HG02678 (cell line): ENCODE data around the gene PPM1E.
"Not testable (repeated sequence)": the region's sequence is repeated elsewhere in the genome, so short reads cannot be mapped to it uniquely, and the experiment has no call there.

Experiments
- ATAC-seq: cut with Tn5 transposase; IDR thresholded peaks from one replicate; pipeline ENCODE4 v1.9.1; 2021; ENCODE audit warnings: mild to moderate bottlenecking, moderate library complexity; ENCODE audit not compliant: unreplicated experiment

The PPM1E gene

DNA sequence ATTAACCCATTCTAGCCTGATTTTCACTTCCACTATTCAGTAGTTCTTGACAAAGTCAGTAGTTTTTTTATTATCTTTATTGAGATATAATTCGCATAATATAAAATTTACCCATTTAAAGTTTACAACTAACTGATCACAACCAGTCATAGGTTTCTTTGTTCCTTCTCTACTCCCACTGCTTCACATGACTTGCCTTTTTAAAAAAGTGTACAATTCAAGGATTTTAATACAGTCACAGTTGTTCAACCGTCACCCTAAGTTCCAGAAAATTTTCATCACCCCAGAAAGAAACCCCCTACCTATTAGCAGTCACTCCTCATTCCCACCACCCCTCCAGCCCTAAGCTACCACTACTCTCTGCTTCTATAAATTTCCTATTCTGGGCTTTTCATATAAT lies 188.5 kb downstream of the PPM1E start:
- ATAC-seq: no peak

DNA sequence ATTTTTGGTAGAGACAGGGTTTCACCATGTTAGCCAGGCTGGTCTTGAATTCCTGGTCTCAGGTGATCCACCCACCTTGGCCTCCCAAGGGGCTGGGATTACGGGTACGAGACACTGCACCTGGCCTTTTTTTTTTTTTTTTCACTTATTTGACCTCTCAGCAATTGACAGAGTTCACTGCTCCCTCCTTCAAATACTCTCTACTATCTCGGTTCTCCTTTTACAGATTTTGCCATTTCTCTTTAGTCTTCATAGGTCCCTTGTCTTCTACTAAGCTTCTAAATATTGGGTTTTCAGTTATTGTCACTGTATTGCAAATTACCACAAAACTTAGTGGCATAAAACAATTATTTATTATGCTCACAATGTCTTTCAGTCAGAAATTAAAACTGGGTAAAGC lies 191.8 kb downstream of the PPM1E start:
- ATAC-seq: no peak

DNA sequence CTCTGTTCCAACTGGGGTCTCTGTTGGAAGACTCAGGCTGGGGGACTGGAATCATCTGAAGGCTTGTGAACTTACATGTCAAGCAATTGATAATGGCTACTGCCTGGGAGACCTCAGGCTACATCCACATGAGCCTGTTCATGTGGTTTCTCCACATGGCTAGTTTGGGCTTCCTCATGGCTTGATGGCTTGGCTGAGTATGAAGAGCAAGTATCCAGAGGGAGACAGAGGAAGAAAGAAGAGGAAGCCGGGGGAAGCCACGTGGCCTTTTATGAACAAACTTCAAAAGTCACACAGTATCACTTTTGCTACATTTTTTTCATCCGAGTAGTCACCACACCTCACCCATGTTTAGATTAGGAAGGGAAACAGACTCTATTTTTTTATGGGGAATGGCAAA lies 192.2 kb downstream of the PPM1E start:
- ATAC-seq: no peak

DNA sequence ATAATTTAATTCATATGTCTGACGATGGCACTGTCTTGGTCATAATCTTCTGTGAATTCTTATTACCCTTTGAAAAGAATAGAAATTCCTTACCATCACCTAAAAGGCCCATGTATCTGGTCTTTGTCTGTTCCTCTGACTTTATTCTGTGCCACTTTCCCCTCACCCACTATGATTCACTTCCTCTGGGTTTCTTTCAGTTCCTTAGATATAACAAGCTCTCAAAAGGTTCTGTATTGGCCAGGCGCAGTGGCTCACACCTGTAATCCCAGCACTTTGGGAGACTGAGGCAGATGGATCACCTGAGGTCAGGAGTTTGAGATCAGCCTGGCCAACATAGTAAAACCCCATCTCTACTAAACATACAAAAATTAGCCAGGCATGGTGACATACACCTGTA lies 198.7 kb downstream of the PPM1E start:
- not testable (repeated sequence) for ATAC-seq

GRCh38 chr17:58956997-58957724 lies 201.5 kb downstream of the PPM1E start:
- ATAC-seq: no peak

GRCh38 chr17:58957725-58958073 lies 202.0 kb downstream of the PPM1E start:
- ATAC-seq: not testable (repeated sequence)

DNA sequence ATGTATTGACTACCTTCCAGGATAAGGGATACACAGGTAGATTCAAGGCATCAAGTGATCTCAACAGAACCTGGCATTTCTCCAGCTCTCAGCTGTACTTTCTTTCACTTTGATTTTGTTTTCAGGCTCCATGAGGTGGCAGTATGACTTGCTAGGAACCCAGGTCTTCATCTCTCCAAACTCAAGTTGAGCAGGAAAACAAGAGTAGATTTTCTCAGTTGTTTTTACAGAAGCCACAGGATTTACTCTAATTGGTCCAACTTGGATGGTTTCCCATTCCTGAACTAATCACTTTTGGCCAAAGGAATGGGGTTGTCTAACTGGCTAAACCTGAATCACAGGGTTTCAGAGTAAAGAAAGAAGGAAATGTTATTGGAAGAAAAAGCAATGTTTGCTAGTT lies 204.4 kb downstream of the PPM1E start:
- ATAC-seq: no peak

DNA sequence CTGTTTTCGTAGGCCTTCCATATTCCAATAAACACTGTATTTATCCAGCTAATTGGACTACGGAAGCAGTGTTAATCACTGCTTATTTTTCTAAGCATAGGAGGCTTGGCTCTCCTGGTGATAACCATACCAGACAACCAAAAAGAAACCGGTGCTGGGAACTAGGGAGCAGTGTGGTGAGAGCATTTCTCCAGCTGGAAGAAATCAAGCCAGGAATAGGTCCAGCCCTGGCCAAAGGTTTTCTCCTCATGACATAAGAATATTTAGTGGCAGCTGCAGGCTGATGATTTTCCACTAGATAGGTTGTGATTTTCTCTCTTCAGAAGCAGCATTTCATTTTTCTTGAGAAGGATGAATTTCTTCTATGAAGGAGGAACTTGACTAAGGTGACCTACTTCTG lies 209.6 kb downstream of the PPM1E start:
- no peak for ATAC-seq

GRCh38 chr17:58966208-58966607 lies 210.6 kb downstream of the PPM1E start:
- ATAC-seq: no peak

DNA sequence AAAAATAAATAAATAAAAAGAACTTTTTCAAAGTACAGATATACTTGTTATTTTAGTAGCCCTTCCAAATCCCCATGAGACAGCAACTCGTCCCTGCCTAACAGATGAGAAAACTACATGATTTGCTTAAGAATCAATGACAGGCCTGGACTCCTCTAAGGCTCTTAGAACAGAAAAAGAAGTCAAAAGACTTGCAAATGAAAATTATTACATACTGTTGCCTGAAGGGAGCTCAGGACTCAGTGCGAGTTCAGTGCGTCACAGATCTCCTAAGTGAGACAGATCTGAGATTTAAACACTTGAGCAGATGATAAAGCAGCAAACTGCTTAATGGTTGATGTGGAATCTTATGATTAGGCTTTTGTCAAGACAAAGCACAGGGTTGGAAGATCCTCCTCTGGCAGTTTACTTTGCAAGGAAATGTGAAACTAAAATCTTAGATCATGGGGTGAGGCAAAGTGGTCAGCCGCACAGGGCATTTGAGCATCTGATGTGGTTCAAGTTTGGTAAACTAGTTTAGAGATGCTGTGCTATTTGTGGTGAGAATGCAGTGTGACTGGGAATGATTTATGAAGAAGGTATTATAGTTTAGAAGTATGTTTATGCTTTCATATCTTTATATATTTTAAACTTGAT lies 212.9 kb downstream of the PPM1E start:
- ATAC-seq: no peak

GRCh38 chr17:58969156-58969555 lies 213.5 kb downstream of the PPM1E start:
- ATAC-seq: no peak

DNA sequence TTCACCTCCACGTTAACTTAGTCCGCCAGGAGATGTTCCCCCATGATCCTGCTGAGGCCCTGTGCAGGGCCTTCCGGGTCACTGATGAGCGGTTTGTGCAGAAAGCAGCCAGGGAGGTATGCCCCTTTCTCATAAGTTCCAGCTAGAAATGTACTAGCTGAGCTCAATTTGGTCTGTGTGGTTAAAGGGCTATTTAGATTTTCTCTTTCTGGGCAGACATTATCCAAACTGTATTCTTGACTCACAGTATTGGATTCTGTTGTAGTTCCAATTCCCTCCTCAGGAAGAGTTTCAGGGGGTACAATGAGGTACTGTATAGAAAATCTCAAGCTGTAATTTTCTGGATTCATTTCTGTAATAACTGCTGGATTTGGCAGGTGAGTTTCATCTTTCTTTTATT lies 214.0 kb downstream of the PPM1E start:
- no peak for ATAC-seq

- ATAC-seq: no peak
Measured at GRCh38 chr17:58970609-58971450, 215.2 kb downstream of the PPM1E start.

DNA sequence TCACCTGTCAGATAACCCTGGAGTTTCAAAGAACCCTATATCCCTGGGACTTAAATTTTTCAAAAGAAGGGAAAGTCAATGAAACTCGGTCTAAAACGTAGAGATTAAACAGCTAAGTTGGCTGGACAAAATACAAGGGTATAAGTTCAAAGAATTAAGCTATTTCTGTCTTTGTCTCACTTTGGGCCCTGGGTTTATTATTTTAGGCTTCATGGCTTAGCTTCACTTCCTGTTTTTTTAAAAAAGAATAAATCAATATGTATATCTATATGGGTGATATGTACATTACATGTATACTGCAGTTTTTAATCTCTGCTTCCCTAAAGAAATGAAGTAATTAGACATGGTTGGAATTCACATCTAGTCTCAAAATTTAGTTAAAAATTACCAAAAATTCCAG lies 218.7 kb downstream of the PPM1E start:
- ATAC-seq: no peak

- no peak for ATAC-seq
Measured at GRCh38 chr17:58976541-58976940, 220.9 kb downstream of the PPM1E start.

DNA sequence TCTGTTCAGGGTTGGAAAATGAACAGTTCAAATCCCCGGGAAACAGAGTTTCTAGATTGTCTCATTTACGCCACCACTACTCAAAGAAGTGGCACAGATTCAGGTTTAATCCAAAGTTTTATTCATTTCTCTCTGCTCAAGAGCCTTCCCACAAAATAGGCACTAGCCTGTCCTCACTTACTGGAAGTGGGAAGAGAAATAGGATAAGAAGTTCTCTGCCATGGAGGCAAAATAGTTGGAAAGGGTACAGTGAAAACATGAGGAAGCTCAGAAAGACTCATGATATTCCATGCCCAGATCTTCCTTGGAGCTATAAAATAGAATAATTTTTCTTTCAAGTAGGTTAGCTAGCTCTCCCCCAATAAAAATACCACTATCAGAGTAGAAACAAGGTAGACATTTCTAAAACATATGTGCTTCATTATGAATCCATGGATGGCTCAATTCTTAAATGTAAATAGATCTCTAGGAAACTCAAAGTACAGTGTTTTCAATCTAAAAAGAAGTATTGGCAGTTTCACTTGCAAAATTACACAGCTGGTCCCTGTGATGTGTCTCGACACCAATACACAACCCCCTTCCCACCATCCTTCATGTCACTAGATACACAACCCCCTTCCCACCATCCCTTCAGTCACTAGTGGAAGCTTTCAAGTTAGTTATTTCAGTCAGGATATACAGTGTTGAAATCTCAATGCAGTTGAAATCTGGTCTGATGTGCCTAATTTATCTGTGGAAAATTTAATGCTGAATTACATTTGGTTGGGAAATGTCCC lies 225.2 kb downstream of the PPM1E start:
- ATAC-seq: no peak

- ATAC-seq: no peak
Measured at GRCh38 chr17:58982626-58983025, 227.0 kb downstream of the PPM1E start.

DNA sequence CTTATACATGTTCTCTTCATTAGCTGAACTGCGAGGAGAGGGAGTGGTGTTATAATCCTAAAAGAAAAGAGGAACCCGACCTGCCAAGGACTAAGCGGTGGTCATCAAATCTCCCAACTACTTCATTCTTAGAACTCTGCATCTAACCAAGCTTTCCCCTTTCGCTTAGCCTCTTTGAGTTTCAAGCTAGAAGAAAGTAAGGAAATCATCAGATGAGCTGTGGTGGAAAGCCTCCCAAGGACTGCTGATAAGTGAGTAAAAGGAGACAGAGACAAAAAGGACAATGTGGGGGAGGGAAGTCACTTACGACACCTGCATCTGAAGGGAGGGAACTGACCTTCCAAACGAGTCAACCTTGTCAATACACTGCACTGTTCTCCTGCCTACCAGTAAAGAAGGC lies 229.7 kb downstream of the PPM1E start:
- ATAC-seq: no peak

DNA sequence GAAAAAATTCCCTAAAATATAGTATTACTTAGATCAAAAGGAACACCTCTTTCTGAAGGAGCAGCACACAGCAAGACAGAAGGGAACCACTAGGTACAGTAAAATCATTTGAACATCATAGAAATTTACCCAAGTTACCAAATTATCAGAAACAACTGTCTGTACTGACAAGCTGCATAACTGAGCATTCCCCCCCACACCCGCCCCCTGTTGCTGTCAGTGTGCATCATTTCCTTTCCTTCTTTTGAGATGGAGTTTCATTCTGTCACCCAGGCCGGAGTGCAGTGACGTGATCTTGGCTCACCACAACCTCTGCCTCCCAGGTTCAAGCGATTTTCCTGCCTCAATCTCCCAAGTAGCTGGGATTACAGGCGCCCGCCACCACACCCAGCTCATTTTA lies 230.3 kb downstream of the PPM1E start:
- ATAC-seq: no peak

GRCh38 chr17:58989629-58990028 lies 234.0 kb downstream of the PPM1E start:
- ATAC-seq: no peak

- ATAC-seq: peak; percentile 74
Measured at GRCh38 chr17:58991718-58992331, 236.2 kb downstream of the PPM1E start.
